ENCODE results near the gene SLC44A4.
"Not testable (repeated sequence)": the region's sequence is repeated elsewhere in the genome, so short reads cannot be mapped to it uniquely, and the experiment has no call there.

Gene SLC44A4

GRCh38 chr6:31821301-31822035, 57.3 kb downstream of the SLC44A4 start:
- H3K4me1 ChIP-seq (ENCODE audit: insufficient read depth, low read length, severe bottlenecking): peaks cover 34% of the 10 kb centered on the region
- no peaks in the 10 kb centered on the region for H3K79me2 ChIP-seq (ENCODE audit: insufficient read depth, low read length)
- H4K20me1 ChIP-seq (ENCODE audit: insufficient read depth, low read length): no peaks in the 10 kb centered on the region
- no peaks in the 10 kb centered on the region for H3K27me3 ChIP-seq (ENCODE audit: insufficient read depth, low read length)
- peak overlapping the region; percentile 93 for H3K27ac ChIP-seq (ENCODE audit: low read depth, low read length, poor library complexity, severe bottlenecking)
- H3K36me3 ChIP-seq (ENCODE audit: insufficient read depth, low read length): no peaks in the 10 kb centered on the region
- no peaks in the 10 kb centered on the region for H3K9me3 ChIP-seq (ENCODE audit: low read length)
- peak overlapping the region; percentile 35 for H2AFZ ChIP-seq (ENCODE audit: low read length)
- H3F3A ChIP-seq (ENCODE audit: insufficient read depth, low read length): no peaks in the 10 kb centered on the region
- H3K4me3 ChIP-seq (ENCODE audit: low read depth, low read length, poor library complexity, severe bottlenecking): peak overlapping the region; percentile 85
- TF ChIP-seq EZH2 (IDR thresholded peaks at IDR 0.05; ENCODE audit: borderline replicate concordance, low read length) (no peak), CTCF (IDR thresholded peaks at IDR 0.05; ENCODE audit: low read length) (no peak)
- peak overlapping the region; percentile 96 for H3K9ac ChIP-seq (ENCODE audit: low read length)
- H3K9me2 ChIP-seq (ENCODE audit: low read depth, low read length): no peaks in the 10 kb centered on the region
- peak overlapping the region; percentile 93 for H3K4me2 ChIP-seq (ENCODE audit: low read length)

- H3F3A ChIP-seq (ENCODE audit: insufficient read depth, low read length); H3K9ac ChIP-seq (ENCODE audit: low read length); H3K4me3 ChIP-seq (ENCODE audit: low read depth, low read length, poor library complexity, severe bottlenecking); H2AFZ ChIP-seq (ENCODE audit: low read length); H3K9me2 ChIP-seq (ENCODE audit: low read depth, low read length); H3K79me2 ChIP-seq (ENCODE audit: insufficient read depth, low read length); H3K27ac ChIP-seq (ENCODE audit: low read depth, low read length, poor library complexity, severe bottlenecking); H4K20me1 ChIP-seq (ENCODE audit: insufficient read depth, low read length); H3K9me3 ChIP-seq (ENCODE audit: low read length); H3K27me3 ChIP-seq (ENCODE audit: insufficient read depth, low read length); H3K4me2 ChIP-seq (ENCODE audit: low read length); H3K36me3 ChIP-seq (ENCODE audit: insufficient read depth, low read length): not testable (repeated sequence)
- H3K4me1 ChIP-seq (ENCODE audit: insufficient read depth, low read length, severe bottlenecking): peaks cover 23% of the 10 kb centered on the region
Measured at GRCh38 chr6:31820399-31820798, 58.4 kb downstream of the SLC44A4 start.

DNA sequence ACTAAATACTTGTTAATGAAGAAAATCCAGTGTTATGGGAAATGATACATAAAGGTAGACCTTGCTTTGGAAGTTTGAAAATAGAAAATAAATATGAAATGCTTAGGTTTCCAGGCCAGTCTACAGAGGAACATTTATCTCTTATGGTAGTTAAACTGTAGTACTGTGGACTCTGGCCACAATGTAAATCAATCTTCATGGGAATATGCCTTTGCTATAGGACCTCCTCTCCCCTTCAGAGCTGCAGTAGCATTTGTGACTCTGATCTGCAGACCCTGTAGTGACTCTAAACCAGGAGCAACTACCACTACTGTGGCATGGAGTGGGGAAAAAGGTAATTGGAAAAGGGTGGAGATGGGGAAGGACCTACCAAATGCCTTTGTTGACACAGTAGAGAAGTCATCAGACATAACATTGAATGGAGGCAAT, 58.9 kb downstream of the SLC44A4 start:
- Histone ChIP-seq H3K9me3 (ENCODE audit: low read length) (no peaks in the 10 kb centered on the region), H3K4me2 (ENCODE audit: low read length) (no peak overlapping the region), H3K27ac (ENCODE audit: low read depth, low read length, poor library complexity, severe bottlenecking) (no peak overlapping the region), H3K4me1 (ENCODE audit: insufficient read depth, low read length, severe bottlenecking) (peaks cover 20% of the 10 kb centered on the region), H3K36me3 (ENCODE audit: insufficient read depth, low read length) (no peaks in the 10 kb centered on the region), H4K20me1 (ENCODE audit: insufficient read depth, low read length) (no peaks in the 10 kb centered on the region), H3K79me2 (ENCODE audit: insufficient read depth, low read length) (no peaks in the 10 kb centered on the region), H3K9ac (ENCODE audit: low read length) (no peak overlapping the region), H3K4me3 (ENCODE audit: low read depth, low read length, poor library complexity, severe bottlenecking) (no peak overlapping the region), H3F3A (ENCODE audit: insufficient read depth, low read length) (no peaks in the 10 kb centered on the region), H3K9me2 (ENCODE audit: low read depth, low read length) (no peaks in the 10 kb centered on the region), H2AFZ (ENCODE audit: low read length) (no peak overlapping the region), H3K27me3 (ENCODE audit: insufficient read depth, low read length) (no peaks in the 10 kb centered on the region; the same call in 1 of the 2 replicates)
- no peak for TF ChIP-seq EZH2 (IDR thresholded peaks at IDR 0.05; ENCODE audit: borderline replicate concordance, low read length)
- TF ChIP-seq CTCF (IDR thresholded peaks at IDR 0.05; ENCODE audit: low read length): no peak

GRCh38 chr6:31817929-31818511, 60.8 kb downstream of the SLC44A4 start:
- H3K4me3 ChIP-seq (ENCODE audit: low read depth, low read length, poor library complexity, severe bottlenecking); H3F3A ChIP-seq (ENCODE audit: insufficient read depth, low read length); H3K9ac ChIP-seq (ENCODE audit: low read length); H3K9me2 ChIP-seq (ENCODE audit: low read depth, low read length); H3K4me2 ChIP-seq (ENCODE audit: low read length); H3K9me3 ChIP-seq (ENCODE audit: low read length); H3K27me3 ChIP-seq (ENCODE audit: insufficient read depth, low read length); H4K20me1 ChIP-seq (ENCODE audit: insufficient read depth, low read length); H3K27ac ChIP-seq (ENCODE audit: low read depth, low read length, poor library complexity, severe bottlenecking); H3K36me3 ChIP-seq (ENCODE audit: insufficient read depth, low read length); H3K79me2 ChIP-seq (ENCODE audit: insufficient read depth, low read length): not testable (repeated sequence)
- Histone ChIP-seq H2AFZ (ENCODE audit: low read length) (peak overlapping the region; percentile 39; the same call in 1 of the 2 replicates), H3K4me1 (ENCODE audit: insufficient read depth, low read length, severe bottlenecking) (peaks cover 22% of the 10 kb centered on the region)

All from OCI-LY1 (cell line).